NCI-H1092 (cell line): Measurements from ENCODE around the gene ABCC4.

Experiments used
- DNase-seq: peaks from one replicate; lab custom pipeline; 2025; lab: John Stamatoyannopoulos, UW

The ABCC4 gene

GRCh38 chr13:95156208-95156607 is 145.0 kb downstream of the ABCC4 start:
- DNase-seq = no peak

GRCh38 chr13:95155504-95155903 is 145.7 kb downstream of the ABCC4 start:
- no peak for DNase-seq

- DNase-seq = no peak
Measured at GRCh38 chr13:95155093-95155492, 146.2 kb downstream of the ABCC4 start.

GRCh38 chr13:95154413-95154886 is 146.8 kb downstream of the ABCC4 start:
- DNase-seq = no peak

GRCh38 chr13:95153647-95154412 is 147.4 kb downstream of the ABCC4 start:
- no peak for DNase-seq

GRCh38 chr13:95151942-95152587 is 149.2 kb downstream of the ABCC4 start:
- no peak for DNase-seq

- no peak for DNase-seq
Measured at GRCh38 chr13:95150555-95150954, 150.7 kb downstream of the ABCC4 start.

- no peak for DNase-seq
Measured at GRCh38 chr13:95146486-95146885, 154.8 kb downstream of the ABCC4 start.

GRCh38 chr13:95145587-95145986 is 155.7 kb downstream of the ABCC4 start:
- DNase-seq = no peak

GRCh38 chr13:95140502-95140901 is 160.7 kb downstream of the ABCC4 start:
- DNase-seq = no peak

- DNase-seq = no peak
Measured at GRCh38 chr13:95138876-95139585, 162.2 kb downstream of the ABCC4 start.

- DNase-seq = no peak
Measured at GRCh38 chr13:95137096-95137495, 164.2 kb downstream of the ABCC4 start.

GRCh38 chr13:95136638-95137037 is 164.6 kb downstream of the ABCC4 start:
- DNase-seq = no peak

GRCh38 chr13:95133498-95133897 is 167.8 kb downstream of the ABCC4 start:
- DNase-seq = no peak

GRCh38 chr13:95129004-95129403 is 172.2 kb downstream of the ABCC4 start:
- no peak for DNase-seq

- no peak for DNase-seq
Measured at GRCh38 chr13:95128045-95128643, 173.1 kb downstream of the ABCC4 start.

GRCh38 chr13:95124959-95125358 is 176.3 kb downstream of the ABCC4 start:
- DNase-seq = no peak

GRCh38 chr13:95123726-95124125 is 177.5 kb downstream of the ABCC4 start:
- DNase-seq = no peak

GRCh38 chr13:95122063-95122462 is 179.2 kb downstream of the ABCC4 start:
- DNase-seq = no peak

GRCh38 chr13:95121516-95121915 is 179.7 kb downstream of the ABCC4 start:
- no peak for DNase-seq

- no peak for DNase-seq
Measured at GRCh38 chr13:95120650-95121049, 180.6 kb downstream of the ABCC4 start.

- DNase-seq = no peak
Measured at GRCh38 chr13:95118541-95119324, 182.5 kb downstream of the ABCC4 start.
